Measurements from ENCODE around the gene WDPCP.

GRCh38 chr2:63463142-63463541, 125.1 kb downstream of the WDPCP start:
- no peak for TF ChIP-seq POLR2A (IDR thresholded peaks at IDR 0.05)
- no peak for TF ChIP-seq CTCF (IDR thresholded peaks at IDR 0.05)
